Esophagus squamous epithelium (tissue), 5 donors: ENCODE results near the gene SPP1. TPM values are rescaled to one million over a fixed set of nuclear protein-coding genes. Genes with fewer than 3 reads are reported as not detected.

Experiments used
- DNase-seq: peaks from one replicate; lab custom pipeline; 2025; lab: John Stamatoyannopoulos, UW
- H3K27ac ChIP-seq, 4 donors: fragments of 200-600 bp; sonication (generic); one replicate each; pipeline ENCODE4 v1.5.1; 2016 to 2019; ENCODE audit warnings: mild to moderate bottlenecking in 1 of 4
- H3K27me3 ChIP-seq, 4 donors: fragments of 200-600 bp; sonication (generic); 1 replicate in 3 of 4; 2 replicates in 1 of 4; pipeline versions ENCODE4 v1.5.1 to v1.6.0; 2017 to 2021; ENCODE audit warnings: antibody characterized with exemption in 1 of 4
- H3K36me3 ChIP-seq, 3 donors: fragments of 200-600 bp; sonication (generic); one replicate each; pipeline ENCODE4 v1.5.1; 2016 to 2019
- H3K4me1 ChIP-seq, 3 donors: fragments of 200-600 bp; sonication (generic); one replicate each; pipeline ENCODE4 v1.5.1; 2017 to 2019
- H3K4me3 ChIP-seq, 4 donors: fragments of 200-600 bp; sonication (generic); 1 replicate in 3 of 4; 2 replicates in 1 of 4; pipeline ENCODE4 v1.5.1; 2016 to 2019; ENCODE audit warnings: mild to moderate bottlenecking in 2 of 4, moderate library complexity in 1 of 4
- H3K9me3 ChIP-seq, 3 donors: fragments of 200-600 bp; sonication (generic); one replicate each; pipeline ENCODE4 v1.5.1; 2016 to 2019
- CTCF ChIP-seq, 6 experiments: fragments of 450-650 bp in 4 of 6; fragments of 200-600 bp in 2 of 6; sonication (generic) in 2 of 6; IDR thresholded peaks; one replicate each; pipeline ENCODE4 v1.5.1; 2016 to 2019; ENCODE audit warnings: antibody characterized with exemption in 6 of 6, mild to moderate bottlenecking in 4 of 6, moderate library complexity in 4 of 6
- POLR2A ChIP-seq, 4 donors: fragments of 450-650 bp; IDR thresholded peaks; one replicate each; pipeline ENCODE4 v1.6.1; 2017; ENCODE audit warnings: antibody characterized with exemption in 4 of 4, mild to moderate bottlenecking in 4 of 4, moderate library complexity in 3 of 4
- WGBS, 2 donors: methylation state at CpG; one replicate each; pipeline ENCODE4 v1.1.5; 2018; 5-methylcytosine and 5-hydroxymethylcytosine counted together
- intact Hi-C: fragments of 100-400 bp; cut with DNase I; formaldehyde crosslinking; loops from one replicate; pipeline ENCODE4 v1.15.0; 2022
- small RNA-seq, 4 donors: library from RNA; depleted of rRNA; stranded (forward); fragments of <200 nt; gene quantifications; one replicate each; pipeline ENCODE3, GENCODE V24; 2016
- total RNA-seq, 4 donors: library from RNA; depleted of rRNA; stranded (reverse); fragments of >200 nt; gene quantifications; one replicate each; pipeline ENCODE4 v1.1.0, GENCODE V29; 2016
- donor health status: DM: yes; HTN: yes; CAD: no.

Gene SPP1
- total RNA-seq, 4 donors from 2014 or later = 0.15 to 4.0 (median 2.5) TPM

- DNase-seq = no peak
- TF ChIP-seq CTCF (IDR thresholded peaks at IDR 0.05) (no peak), POLR2A (IDR thresholded peaks at IDR 0.05) (no peak)
- Histone ChIP-seq H3K4me1 (peaks cover 0 to 17% (median 0%) of the 10 kb centered on the region in 3 donors), H3K27me3 (no peaks in the 10 kb centered on the region), H3K9me3 (peaks cover 0 to 13% (median 11%) of the 10 kb centered on the region in 3 donors), H3K36me3 (peaks cover 0 to 34% (median 0%) of the 10 kb centered on the region in 3 donors), H3K27ac (peak overlapping the region in 3 of 4 donors; percentile 7 to 62 (median 9)), H3K4me3 (no peak overlapping the region)
- 74 to 82% methylated on average over 3 of the region's 3 CpGs for WGBS, 2 donors
- intact Hi-C loops = no loop called here
Measured at GRCh38 chr4:88028946-88029345, 53.4 kb downstream of the SPP1 start.

- H3K4me1 ChIP-seq = peaks cover 0 to 17% (median 0%) of the 10 kb centered on the region in 3 donors
- TF ChIP-seq CTCF (IDR thresholded peaks at IDR 0.05) = no peak
- no peak for TF ChIP-seq POLR2A (IDR thresholded peaks at IDR 0.05)
- DNase-seq = no peak
- WGBS, 2 donors = 73 to 81% methylated on average over 3 of the region's 3 CpGs
- peak overlapping the region in 3 of 4 donors; percentile 7 to 9 (median 9) for H3K27ac ChIP-seq
- no peaks in the 10 kb centered on the region for H3K27me3 ChIP-seq
- peaks cover 0 to 34% (median 0%) of the 10 kb centered on the region in 3 donors for H3K36me3 ChIP-seq
- H3K9me3 ChIP-seq = peaks cover 0 to 13% (median 11%) of the 10 kb centered on the region in 3 donors
- H3K4me3 ChIP-seq = no peak overlapping the region
- intact Hi-C loops = no loop called here
Measured at GRCh38 chr4:88029556-88029955, 54.0 kb downstream of the SPP1 start.

- WGBS, 2 donors = 89% methylated on average over 12 of the region's 12 CpGs
- Histone ChIP-seq H3K27ac (no peak overlapping the region), H3K4me1 (peaks cover 0 to 17% (median 0%) of the 10 kb centered on the region in 3 donors), H3K27me3 (no peaks in the 10 kb centered on the region), H3K36me3 (peaks cover 0 to 38% (median 0%) of the 10 kb centered on the region in 3 donors), H3K4me3 (no peak overlapping the region), H3K9me3 (peaks cover 0 to 9% (median 7%) of the 10 kb centered on the region in 3 donors)
- no peak for DNase-seq
- intact Hi-C loops = no loop called here
- TF ChIP-seq POLR2A (IDR thresholded peaks at IDR 0.05) (no peak), CTCF (IDR thresholded peaks at IDR 0.05) (no peak)
Measured at GRCh38 chr4:88030565-88031310, 55.2 kb downstream of the SPP1 start.

Small RNA genes within 50 kb of the gene (small RNA-seq; reads per million reads assigned to genes)
- 0 reads per million in 4 donors for gene RNU1-36P

Other genes with a start within 250 kb of the SPP1 start
- not detected for gene IBSP, start 176.2 kb upstream of the SPP1 start, total RNA-seq
- not detected for gene MEPE, start 142.7 kb upstream of the SPP1 start, total RNA-seq
- gene PKD2, start 31.9 kb downstream of the SPP1 start, total RNA-seq = 10 to 100 TPM in 3 of 4 donors, 1 to 10 TPM in 1; 9.4 to 34.7 (median 13.9) TPM
- 1 to 10 TPM in 3 of 4 donors, under 1 TPM in 1; 0.76 to 7.1 (median 3.6) TPM for gene ABCG2, start 182.9 kb downstream of the SPP1 start, total RNA-seq